Prostate gland (tissue), 2 donors: ENCODE results near the gene GABRE. TPM values are rescaled to one million over a fixed set of nuclear protein-coding genes. Genes with fewer than 3 reads are reported as not detected.

Experiments
- DNase-seq: peaks from one replicate; pipeline ENCODE4 v3.0.0-alpha.2; 2019; ENCODE audit warnings: low spot score
- H3K27ac ChIP-seq, 2 donors: fragments of 200-600 bp; sonication (generic); 2 replicates each; pipeline ENCODE4 v1.5.1; 2017 to 2019
- H3K27me3 ChIP-seq: fragments of 200-600 bp; sonication (generic); replicated peaks from 2 replicates; pipeline ENCODE4 v1.5.1; 2019; ENCODE audit not compliant: insufficient read depth
- H3K36me3 ChIP-seq, 2 donors: fragments of 200-600 bp; sonication (generic); 1 replicate in 1 of 2; 2 replicates in 1 of 2; pipeline versions ENCODE4 v1.5.1 to v1.8.1; 2017 to 2019
- H3K4me1 ChIP-seq: fragments of 200-600 bp; sonication (generic); replicated peaks from 2 replicates; pipeline ENCODE4 v1.5.1; 2019
- H3K4me3 ChIP-seq, 2 donors: fragments of 200-600 bp; sonication (generic); 2 replicates each; pipeline ENCODE4 v1.5.1; 2017 to 2019
- H3K9me3 ChIP-seq: fragments of 200-600 bp; sonication (generic); 2 replicates; pipeline ENCODE4 v1.5.1; 2017
- CTCF ChIP-seq, 4 experiments: fragments of 200-600 bp in 2 of 4; fragments of 450-650 bp in 2 of 4; sonication (generic) in 2 of 4; IDR thresholded peaks; 1 replicate in 3 of 4; 2 replicates in 1 of 4; pipeline ENCODE4 v1.5.1; 2016 to 2019; ENCODE audit warnings: antibody characterized with exemption in 4 of 4, mild to moderate bottlenecking in 2 of 4, moderate library complexity in 2 of 4
- POLR2A ChIP-seq: fragments of 450-650 bp; IDR thresholded peaks from one replicate; pipeline ENCODE4 v1.6.1; 2016; ENCODE audit warnings: antibody characterized with exemption, mild to moderate bottlenecking
- POLR2AphosphoS5 ChIP-seq: sonication (generic); formaldehyde crosslinking; IDR thresholded peaks from one replicate; pipeline ENCODE4 v1.6.1; 2017; ENCODE audit warnings: antibody characterized with exemption
- WGBS: methylation state at CpG from one replicate; pipeline ENCODE4 v1.1.5; 2018; 5-methylcytosine and 5-hydroxymethylcytosine counted together
- intact Hi-C: fragments of 100-400 bp; cut with DNase I; formaldehyde crosslinking; loops from one replicate; pipeline ENCODE4 v1.14.2; 2022
- microRNA counts, 2 donors: library from miRNA; unstranded; fragments of <30 nt; microRNA quantifications; one replicate each; lab custom pipeline; 2016 to 2017
- microRNA-seq: library from miRNA; unstranded; fragments of <30 nt; microRNA quantifications from one replicate; pipeline ENCODE4, GENCODE V29; 2016
- total RNA-seq, 2 donors: library from RNA; depleted of rRNA; stranded (reverse); fragments of >200 nt; gene quantifications; one replicate each; pipeline ENCODE4 v1.1.0, GENCODE V29; 2016

The GABRE gene
- total RNA-seq, 2 donors from 2014 or later: 11.2 to 46.1 TPM

- Histone ChIP-seq H3K27me3 (no peaks in the 10 kb centered on the region), H3K36me3 (no peaks in the 10 kb centered on the region), H3K9me3 (no peaks in the 10 kb centered on the region), H3K27ac (no peak overlapping the region), H3K4me3 (no peak overlapping the region), H3K4me1 (no peaks in the 10 kb centered on the region)
- 93% methylated on average over 6 of the region's 11 CpGs for WGBS
- TF ChIP-seq CTCF (IDR thresholded peaks at IDR 0.05): no peak
- no peak for TF ChIP-seq POLR2A
- no peak for TF ChIP-seq POLR2AphosphoS5
- intact Hi-C loops: no loop called here
- no peak for DNase-seq
Measured at GRCh38 chrX:151912221-151912620, 62.3 kb downstream of the GABRE start.

- Histone ChIP-seq H3K36me3 (no peaks in the 10 kb centered on the region), H3K27me3 (no peaks in the 10 kb centered on the region), H3K4me3 (no peak overlapping the region), H3K27ac (no peak overlapping the region), H3K9me3 (no peaks in the 10 kb centered on the region), H3K4me1 (no peaks in the 10 kb centered on the region)
- TF ChIP-seq POLR2AphosphoS5: no peak
- TF ChIP-seq POLR2A: no peak
- 95% methylated on average over 12 of the region's 12 CpGs for WGBS
- intact Hi-C loops: no loop called here
- no peak for DNase-seq
Measured at GRCh38 chrX:151904989-151905388, 69.5 kb downstream of the GABRE start.

MicroRNA genes within 50 kb of the gene (microRNA counts, 767-probe panel; counts per million panel counts)
- microRNA hsa-miR-224-5p (lab: Ali Mortazavi, UCI) (0 to 431 counts per million in 2 donors), microRNA hsa-miR-452-5p (lab: Ali Mortazavi, UCI) (0 to 431 counts per million in 2 donors)

Small RNA genes within 50 kb of the gene (microRNA-seq; reads per million reads assigned to microRNA genes)
- 354 reads per million, percentile 82 among the genes with 10 or more reads in this experiment for gene MIR224
- 59.1 reads per million, percentile 68 among the genes with 10 or more reads in this experiment for gene MIR452

Other genes with a start within 250 kb of the GABRE start
- gene CNGA2, start 239.9 kb downstream of the GABRE start, total RNA-seq: under 1 TPM in 1 of 2 donors, not detected in 1; 0.80 TPM
- 10 to 100 TPM in 1 of 2 donors, not detected in 1; 47.7 TPM for gene MAGEA4, start 61.8 kb downstream of the GABRE start, total RNA-seq
- 1 to 10 TPM in 1 of 2 donors, not detected in 1; 8.0 TPM for gene MAGEA10, start 163.9 kb upstream of the GABRE start, total RNA-seq